Neural progenitor cell (in vitro differentiated cells): ENCODE data around the gene SEMA3C. TPM values are rescaled to one million over a fixed set of nuclear protein-coding genes. Genes with fewer than 3 reads are reported as not detected.

Experiments used
- DNase-seq: peaks from one replicate; pipeline ENCODE4 v3.0.0-alpha.2; 2016; ENCODE audit warnings: low spot score
- H2AFZ ChIP-seq: fragments of 200-600 bp; sonication (generic); replicated peaks from 2 replicates; pipeline ENCODE4 v1.6.1; 2016; ENCODE audit warnings: antibody characterized with exemption
- H3F3A ChIP-seq: fragments of 200-600 bp; sonication (generic); 2 replicates; pipeline ENCODE4 v1.6.1; 2016; ENCODE audit warnings: antibody characterized with exemption, low read depth
- H3K27ac ChIP-seq: fragments of 200-600 bp; sonication (generic); 2 replicates; pipeline ENCODE4 v1.5.1; 2016; ENCODE audit warnings: mild to moderate bottlenecking
- H3K27me3 ChIP-seq: fragments of 200-600 bp; sonication (generic); 2 replicates; pipeline ENCODE4 v1.6.1; 2016; ENCODE audit warnings: mild to moderate bottlenecking, moderate library complexity
- H3K36me3 ChIP-seq: fragments of 200-600 bp; sonication (generic); 2 replicates; pipeline ENCODE4 v1.5.1; 2016
- H3K4me1 ChIP-seq: fragments of 200-600 bp; sonication (generic); 2 replicates; pipeline ENCODE4 v1.6.1; 2016; ENCODE audit warnings: mixed run types
- H3K4me2 ChIP-seq: fragments of 200-600 bp; sonication (generic); 2 replicates; pipeline ENCODE4 v1.6.1; 2016
- H3K4me3 ChIP-seq: fragments of 200-600 bp; sonication (generic); 2 replicates; pipeline ENCODE4 v1.5.1; 2016
- H3K79me2 ChIP-seq: fragments of 200-600 bp; sonication (generic); 2 replicates; pipeline ENCODE4 v1.6.1; 2016; ENCODE audit warnings: low read depth
- H3K9ac ChIP-seq: fragments of 200-600 bp; sonication (generic); 2 replicates; pipeline ENCODE4 v1.6.1; 2016
- H3K9me3 ChIP-seq: fragments of 200-600 bp; sonication (generic); 2 replicates; pipeline ENCODE4 v1.5.1; 2016; ENCODE audit warnings: low read depth
- H4K20me1 ChIP-seq: fragments of 200-600 bp; sonication (generic); 2 replicates; pipeline ENCODE4 v1.6.1; 2016; ENCODE audit warnings: low read depth
- H3K27ac Mint-ChIP-seq: 3 replicates; pipeline ENCODE4 v1.8.0; 2021; ENCODE audit warnings: mixed read lengths
- H3K27me3 Mint-ChIP-seq: 2 replicates; pipeline ENCODE4 v1.8.0; 2022; ENCODE audit warnings: low read depth, mild to moderate bottlenecking, inconsistent platforms, moderate library complexity, mixed read lengths; ENCODE audit not compliant: insufficient read depth
- H3K36me3 Mint-ChIP-seq: 3 replicates; pipeline ENCODE4 v1.8.0; 2021; ENCODE audit warnings: mixed read lengths
- H3K4me1 Mint-ChIP-seq: 3 replicates; pipeline ENCODE4 v1.8.0; 2021; ENCODE audit warnings: mixed read lengths
- H3K4me3 Mint-ChIP-seq: 3 replicates; pipeline ENCODE4 v1.8.0; 2021; ENCODE audit warnings: mild to moderate bottlenecking, moderate library complexity, mixed read lengths
- H3K9me3 Mint-ChIP-seq: 3 replicates; pipeline ENCODE4 v1.8.0; 2020; ENCODE audit warnings: mixed read lengths
- CTCF ChIP-seq: fragments of 200-600 bp; sonication (generic); IDR thresholded peaks from 2 replicates; pipeline ENCODE4 v1.5.1; 2017; ENCODE audit warnings: antibody characterized with exemption, mild to moderate bottlenecking
- EZH2 ChIP-seq: fragments of 200-600 bp; sonication (generic); IDR thresholded peaks from 2 replicates; pipeline ENCODE4 v1.6.1; 2017; ENCODE audit warnings: antibody characterized with exemption, mild to moderate bottlenecking, moderate library complexity
- EZH2phosphoT487 ChIP-seq: fragments of 200-600 bp; sonication (generic); IDR thresholded peaks from 2 replicates; pipeline ENCODE4 v1.6.1; 2017; ENCODE audit warnings: antibody characterized with exemption
- total RNA-seq: library from RNA; depleted of rRNA; stranded (reverse); fragments of >200 nt; gene quantifications from 2 replicates; pipeline ENCODE4 v1.2.3, GENCODE V29; 2015; ENCODE audit warnings: low replicate concordance

SEMA3C gene
- total RNA-seq, 1 donor from 2014 or later = 0.54 TPM

DNA sequence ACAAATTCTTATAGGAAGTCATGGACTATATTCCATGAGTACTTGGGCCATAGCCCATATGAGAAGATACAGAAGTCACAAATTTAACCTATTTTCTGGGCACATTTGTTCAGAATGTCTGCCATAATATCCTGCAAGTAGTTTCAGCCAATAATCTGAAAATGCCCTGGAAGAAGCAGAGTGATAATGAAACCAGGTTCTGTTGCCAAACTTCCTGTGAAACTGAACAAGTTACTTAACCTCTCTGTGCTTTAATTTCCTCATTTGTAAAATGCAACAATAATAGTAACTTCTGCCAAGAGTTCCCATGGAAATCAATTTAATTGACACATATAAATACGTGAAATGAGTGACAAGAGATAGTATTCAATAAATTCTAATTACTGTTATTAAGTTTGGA is 88.8 kb downstream of the SEMA3C start:
- H3K4me1 Mint-ChIP-seq = peaks cover 43% of the 10 kb centered on the region
- no peak for DNase-seq
- H3K79me2 ChIP-seq = no peaks in the 10 kb centered on the region

GRCh38 chr7:80829527-80829926 is 89.3 kb downstream of the SEMA3C start:
- Histone ChIP-seq H3K27me3 (no peaks in the 10 kb centered on the region), H3K4me3 (no peak overlapping the region), H3K4me2 (no peak overlapping the region), H3K9ac (no peak overlapping the region), H4K20me1 (no peaks in the 10 kb centered on the region), H3K9me3 (no peaks in the 10 kb centered on the region), H3F3A (no peaks in the 10 kb centered on the region), H2AFZ (no peak overlapping the region), H3K27ac (no peak overlapping the region), H3K79me2 (no peaks in the 10 kb centered on the region), H3K36me3 (no peaks in the 10 kb centered on the region), H3K4me1 (peaks cover 3% of the 10 kb centered on the region)
- peaks cover 2% of the 10 kb centered on the region for H3K36me3 Mint-ChIP-seq
- DNase-seq = no peak
- H3K4me1 Mint-ChIP-seq = peaks cover 48% of the 10 kb centered on the region
- TF ChIP-seq CTCF (no peak), EZH2 (no peak), EZH2phosphoT487 (no peak)
- no peaks in the 10 kb centered on the region for H3K27me3 Mint-ChIP-seq
- no peak overlapping the region for H3K4me3 Mint-ChIP-seq
- H3K9me3 Mint-ChIP-seq = no peaks in the 10 kb centered on the region
- H3K27ac Mint-ChIP-seq = no peak overlapping the region

More for the DNA sequence above, 88.8 kb downstream of the SEMA3C start:
- Mint-ChIP-seq H3K27ac (no peak overlapping the region), H3K36me3 (peaks cover 2% of the 10 kb centered on the region), H3K27me3 (no peaks in the 10 kb centered on the region), H3K9me3 (no peaks in the 10 kb centered on the region), H3K4me3 (no peak overlapping the region)
- H3K27ac ChIP-seq = no peak overlapping the region
- no peak overlapping the region for H3K4me2 ChIP-seq
- no peak overlapping the region for H3K4me3 ChIP-seq
- H3F3A ChIP-seq = no peaks in the 10 kb centered on the region
- H3K4me1 ChIP-seq = peaks cover 3% of the 10 kb centered on the region
- H4K20me1 ChIP-seq = no peaks in the 10 kb centered on the region
- TF ChIP-seq CTCF = no peak
- no peak for TF ChIP-seq EZH2phosphoT487
- no peak for TF ChIP-seq EZH2
- H3K36me3 ChIP-seq = no peaks in the 10 kb centered on the region
- H3K9ac ChIP-seq = no peak overlapping the region
- no peak overlapping the region for H2AFZ ChIP-seq
- no peaks in the 10 kb centered on the region for H3K9me3 ChIP-seq
- no peaks in the 10 kb centered on the region for H3K27me3 ChIP-seq

DNA sequence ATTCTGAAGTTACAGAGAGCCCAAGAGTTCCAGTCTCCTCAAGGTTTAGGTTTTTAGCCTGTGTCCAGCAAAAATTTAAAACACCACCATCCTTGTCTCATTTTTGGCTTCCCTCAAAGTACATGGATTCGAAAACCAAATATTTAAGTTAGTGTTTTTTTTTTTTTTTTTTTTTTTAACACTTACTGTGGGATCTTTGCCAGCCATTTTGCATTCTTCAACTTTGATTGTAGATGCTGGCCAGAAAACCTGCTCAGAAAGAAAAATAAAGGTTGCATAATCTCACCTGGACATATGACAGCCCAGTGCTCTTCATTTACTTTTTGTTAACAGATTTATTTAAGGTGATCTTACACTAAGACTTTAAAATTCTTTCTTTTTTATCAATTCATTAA is 91.6 kb downstream of the SEMA3C start:
- Mint-ChIP-seq H3K27ac (no peak overlapping the region), H3K4me1 (peaks cover 33% of the 10 kb centered on the region), H3K36me3 (peaks cover 2% of the 10 kb centered on the region), H3K9me3 (no peaks in the 10 kb centered on the region), H3K27me3 (no peaks in the 10 kb centered on the region), H3K4me3 (no peak overlapping the region)
- H4K20me1 ChIP-seq = no peaks in the 10 kb centered on the region
- TF ChIP-seq CTCF (no peak), EZH2 (no peak), EZH2phosphoT487 (no peak)
- no peaks in the 10 kb centered on the region for H3K27me3 ChIP-seq
- no peak overlapping the region for H3K9ac ChIP-seq
- no peak overlapping the region for H3K4me3 ChIP-seq
- H3K9me3 ChIP-seq = no peaks in the 10 kb centered on the region
- H3K36me3 ChIP-seq = no peaks in the 10 kb centered on the region
- no peak overlapping the region for H3K4me2 ChIP-seq
- H3K27ac ChIP-seq = no peak overlapping the region
- H3F3A ChIP-seq = no peaks in the 10 kb centered on the region
- H3K4me1 ChIP-seq = peaks cover under 1% of the 10 kb centered on the region
- no peak for DNase-seq
- H2AFZ ChIP-seq = no peak overlapping the region
- no peaks in the 10 kb centered on the region for H3K79me2 ChIP-seq
